IMR-90 (cell line): ENCODE data around the gene FAM163B. TPM values are rescaled to one million over a fixed set of nuclear protein-coding genes. Genes with fewer than 3 reads are reported as not detected.

Source experiments
- ATAC-seq: fragments of 200-7000 bp; cut with Tn5 transposase; 2 replicates; pipeline ENCODE4 v1.9.1; 2020; ENCODE audit warnings: low read depth, mild to moderate bottlenecking, moderate library complexity
- BruUV-seq: library from RNA; stranded (reverse); fragments of 400-500 nt; replicated peaks from 2 replicates; lab custom pipeline; 2021; lab: Mats Ljungman, UMichigan
- CTCF ChIA-PET: fragments of 300-600 bp; formaldehyde crosslinking; extraction: SDS; loops from one replicate; lab custom pipeline; 2021; ENCODE audit warnings: antibody characterized with exemption; lab: Yijun Ruan, JAX
- POLR2A ChIA-PET: fragments of 300-600 bp; sonication (Branson Sonifier 250); formaldehyde crosslinking; loops from one replicate; lab custom pipeline; 2022; ENCODE audit warnings: antibody characterized with exemption; ENCODE audit not compliant: unreplicated experiment; lab: Charles Lee
- DNase-seq: peaks from one replicate; pipeline ENCODE4 v3.0.0; 2013
- H2AFZ ChIP-seq: replicated peaks from 2 replicates; pipeline ENCODE3; 2013; ENCODE audit warnings: low read length, mild to moderate bottlenecking; ENCODE audit not compliant: poor library complexity
- H2AK5ac ChIP-seq: 2 replicates; pipeline ENCODE4 v1.6.1; 2013; ENCODE audit warnings: low read depth, low read length, inconsistent platforms
- H2AK9ac ChIP-seq: replicated peaks from 2 replicates; pipeline ENCODE3; 2013; ENCODE audit warnings: mild to moderate bottlenecking, low read depth, low read length, moderate library complexity; ENCODE audit not compliant: poor library complexity
- H2BK120ac ChIP-seq: 2 replicates; pipeline ENCODE4 v1.6.1; 2013; ENCODE audit warnings: low read depth, low read length, inconsistent platforms
- H2BK15ac ChIP-seq: 3 replicates; pipeline ENCODE4 v1.6.1; 2013; ENCODE audit warnings: low read depth, low read length, inconsistent platforms
- H2BK20ac ChIP-seq: 2 replicates; pipeline ENCODE4 v1.6.1; 2013; ENCODE audit warnings: low read depth, mild to moderate bottlenecking, inconsistent platforms, low read length, moderate library complexity
- H2BK5ac ChIP-seq: 2 replicates; pipeline ENCODE4 v1.6.1; 2013; ENCODE audit warnings: mild to moderate bottlenecking, low read depth, low read length, inconsistent platforms; ENCODE audit not compliant: poor library complexity, severe bottlenecking
- H3K14ac ChIP-seq: replicated peaks from 2 replicates; pipeline ENCODE4 v1.6.1; 2013; ENCODE audit warnings: low read depth, low read length, inconsistent platforms
- H3K18ac ChIP-seq: 2 replicates; pipeline ENCODE4 v1.6.1; 2013; ENCODE audit warnings: low read depth, low read length, control low read depth
- H3K23ac ChIP-seq: 2 replicates; pipeline ENCODE4 v1.6.1; 2013; ENCODE audit warnings: low read depth, low read length, inconsistent platforms
- H3K27ac ChIP-seq: 2 replicates; pipeline ENCODE4 v1.5.1; 2013; ENCODE audit warnings: mild to moderate bottlenecking, control low read depth, low read length; ENCODE audit not compliant: insufficient read depth
- H3K27me3 ChIP-seq: 2 replicates; pipeline ENCODE4 v1.6.1; 2013; ENCODE audit warnings: low read length; ENCODE audit not compliant: control insufficient read depth, insufficient read depth
- H3K36me3 ChIP-seq: 2 replicates; pipeline ENCODE4 v1.6.1; 2013; ENCODE audit warnings: low read length, mixed read lengths; ENCODE audit not compliant: control insufficient read depth, insufficient read depth
- H3K4ac ChIP-seq: 2 replicates; pipeline ENCODE4 v1.6.1; 2013; ENCODE audit warnings: low read depth, low read length, inconsistent platforms
- H3K4me1 ChIP-seq: 2 replicates; pipeline ENCODE4 v1.6.1; 2013; ENCODE audit warnings: low read length, mixed read lengths; ENCODE audit not compliant: control insufficient read depth, insufficient read depth
- H3K4me2 ChIP-seq: 2 replicates; pipeline ENCODE4 v1.6.1; 2013; ENCODE audit warnings: low read depth, mild to moderate bottlenecking, control low read depth, low read length, moderate library complexity
- H3K4me3 ChIP-seq: 2 replicates; pipeline ENCODE4 v1.5.1; 2013; ENCODE audit warnings: low read depth, mild to moderate bottlenecking, control low read depth, low read length, moderate library complexity; ENCODE audit not compliant: insufficient read depth
- H3K56ac ChIP-seq: 2 replicates; pipeline ENCODE4 v1.6.1; 2013; ENCODE audit warnings: low read length, inconsistent platforms; ENCODE audit not compliant: insufficient read depth; ENCODE audit errors: extremely low read depth
- H3K79me1 ChIP-seq, 2 experiments: 2 replicates each; pipeline ENCODE4 v1.6.1; 2013; ENCODE audit warnings: low read length in 2 of 2, inconsistent platforms in 1 of 2, low read depth in 1 of 2
- H3K9ac ChIP-seq: 2 replicates; pipeline ENCODE4 v1.6.1; 2013; ENCODE audit warnings: low read depth, low read length, control low read depth
- H3K9me1 ChIP-seq: 2 replicates; pipeline ENCODE4 v1.6.1; 2013; ENCODE audit warnings: low read length, inconsistent platforms; ENCODE audit not compliant: insufficient read depth
- H3K9me3 ChIP-seq: 2 replicates; pipeline ENCODE4 v1.6.1; 2013; ENCODE audit warnings: low read length; ENCODE audit not compliant: control insufficient read depth, insufficient read depth
- H4K20me1 ChIP-seq: 2 replicates; pipeline ENCODE4 v1.6.1; 2013; ENCODE audit warnings: low read length, inconsistent platforms; ENCODE audit not compliant: insufficient read depth
- H4K5ac ChIP-seq: 2 replicates; pipeline ENCODE4 v1.6.1; 2013; ENCODE audit warnings: mild to moderate bottlenecking, low read depth, low read length, control low read depth
- H4K8ac ChIP-seq, 2 experiments: 2 replicates each; pipeline ENCODE4 v1.6.1; 2013; ENCODE audit warnings: low read depth in 2 of 2, low read length in 2 of 2, control low read depth in 1 of 2, inconsistent platforms in 1 of 2
- H4K91ac ChIP-seq: 2 replicates; pipeline ENCODE4 v1.6.1; 2013; ENCODE audit warnings: low read depth, low read length, inconsistent platforms; ENCODE audit not compliant: insufficient read depth
- FOS ChIP-seq: fragments of 150-350 bp; IDR thresholded peaks from 2 replicates; pipeline ENCODE4 v1.6.1; 2016; ENCODE audit warnings: low read depth, low read length
- RAD21 ChIP-seq: IDR thresholded peaks from 2 replicates; pipeline ENCODE4 v1.6.1; 2012; ENCODE audit warnings: low read length, improper control_type of control experiment
- RCOR1 ChIP-seq: IDR thresholded peaks from 2 replicates; pipeline ENCODE4 v1.6.1; 2012; ENCODE audit warnings: mild to moderate bottlenecking, low read length, improper control_type of control experiment; ENCODE audit not compliant: insufficient replicate concordance
- WGBS, 2 experiments: methylation state at CpG; one replicate each; pipeline versions ENCODE4 v1.1.5 to v1.1.7; 2013; ENCODE audit warnings: missing lambda C conversion rate in 2 of 2; ENCODE audit not compliant: insufficient read length in 1 of 2; ENCODE audit errors: extremely low coverage in 2 of 2; 5-methylcytosine and 5-hydroxymethylcytosine counted together
- dilution Hi-C: fragments of 300-500 bp; cut with HindIII; formaldehyde crosslinking; loops from one replicate; pipeline ENCODE4 v1.14.3; 2018; ENCODE audit warnings: low sequenced_read_pairs; ENCODE audit not compliant: unreplicated experiment
- in situ Hi-C: fragments of 300-500 bp; cut with MboI; formaldehyde crosslinking; loops from 3 replicates; pipeline ENCODE4 v1.14.3; 2019; ENCODE audit warnings: low sequenced_read_pairs, inconsistent platforms, mixed read lengths
- intact Hi-C: fragments of 100-400 bp; cut with micrococcal nuclease; formaldehyde crosslinking; loops from 2 replicates; pipeline ENCODE4 v1.10.0; 2022
- polyA plus RNA-seq, 3 experiments: library from polyadenylated mRNA; depleted of rRNA; stranded (reverse); fragments of >200 nt; gene quantifications; 2 replicates each; pipeline ENCODE4 v1.2.3, GENCODE V29; 2012; ENCODE audit warnings: low replicate concordance in 1 of 3
- total RNA-seq: library from RNA; depleted of rRNA; stranded (reverse); fragments of >200 nt; gene quantifications from 2 replicates; pipeline ENCODE4 v1.2.3, GENCODE V29; 2012

The FAM163B gene
- total and polyA plus RNA-seq, 2 of the 4 experiments (the other 2 are of a cell fraction): not detected

DNA sequence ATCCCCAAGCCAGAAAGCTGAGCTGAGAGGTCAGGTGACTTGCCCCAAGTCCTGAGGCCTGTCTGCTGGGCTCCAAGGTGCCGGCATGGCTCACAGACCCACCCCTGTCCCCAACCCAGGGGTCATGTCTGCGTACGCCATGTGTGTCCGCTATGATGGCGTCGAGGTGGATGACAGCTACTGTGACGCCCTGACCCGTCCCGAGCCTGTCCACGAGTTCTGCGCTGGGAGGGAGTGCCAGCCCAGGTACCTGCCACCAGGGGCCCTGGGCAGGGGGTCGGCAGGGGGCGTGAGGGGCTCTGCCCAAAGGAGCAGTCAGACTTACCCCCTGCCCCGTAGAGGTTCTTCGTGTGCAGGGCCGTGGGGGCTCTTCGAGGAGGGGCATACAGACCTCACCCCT is 42.4 kb downstream of the FAM163B start:
- 91% methylated on average over 11 of the region's 17 CpGs; no CpG with 5 or more reads in 1 of the 2 experiments for WGBS, 2 experiments
- intact Hi-C loops: no loop called here
- H3K9me3 ChIP-seq: no peaks in the 10 kb centered on the region
- H3K4me3 ChIP-seq: no peak overlapping the region
- no peak overlapping the region for H3K14ac ChIP-seq
- TF ChIP-seq RCOR1: no peak
- TF ChIP-seq FOS: no peak
- no peak for TF ChIP-seq RAD21
- no peak overlapping the region for H2AK5ac ChIP-seq
- ATAC-seq (no peak), DNase-seq (no peak)
- H3K27me3 ChIP-seq: peaks cover 38% of the 10 kb centered on the region
- H2BK120ac ChIP-seq: no peak overlapping the region
- CTCF ChIA-PET: no interaction called here
- no peak overlapping the region for H2BK20ac ChIP-seq
- no peak overlapping the region for H3K27ac ChIP-seq
- H3K9me1 ChIP-seq: no peaks in the 10 kb centered on the region
- H2BK5ac ChIP-seq: no peak overlapping the region
- no peak overlapping the region for H4K5ac ChIP-seq
- H3K36me3 ChIP-seq: no peaks in the 10 kb centered on the region
- H3K23ac ChIP-seq: no peak overlapping the region
- H3K56ac ChIP-seq: no peak overlapping the region
- H4K91ac ChIP-seq: no peak overlapping the region
- H3K4ac ChIP-seq: no peak overlapping the region
- peaks cover 6% of the 10 kb centered on the region; the same call in 1 of the 2 replicates for H3K4me1 ChIP-seq
- in situ Hi-C loops: no loop called here
- POLR2A ChIA-PET: no interaction called here
- dilution Hi-C loops: no loop called here
- H4K8ac ChIP-seq: no peak overlapping the region
- BruUV-seq: no TSS peak
- H4K20me1 ChIP-seq: no peaks in the 10 kb centered on the region
- no peak overlapping the region for H2BK15ac ChIP-seq
- no peak overlapping the region for H3K4me2 ChIP-seq
- no peak overlapping the region for H2AK9ac ChIP-seq
- no peak overlapping the region for H2AFZ ChIP-seq
- H3K79me1 ChIP-seq: no peaks in the 10 kb centered on the region
- H3K18ac ChIP-seq: no peak overlapping the region
- no peak overlapping the region for H3K9ac ChIP-seq
